Neuronal stem cell (in vitro differentiated cells): ENCODE results near the gene MYO3B.

Experiments used
- DNase-seq: peaks from one replicate; pipeline ENCODE4 v3.0.0-alpha.2; 2013; ENCODE audit warnings: low spot score
- H2AFZ ChIP-seq: one replicate; pipeline ENCODE4 v1.6.1; 2013; ENCODE audit warnings: mild to moderate bottlenecking, low read length, inconsistent platforms
- H2AK5ac ChIP-seq: 2 replicates; pipeline ENCODE4 v1.6.1; 2013; ENCODE audit warnings: low read depth, mild to moderate bottlenecking, inconsistent platforms, low read length, moderate library complexity, mixed read lengths
- H2BK120ac ChIP-seq: 2 replicates; pipeline ENCODE4 v1.6.1; 2013; ENCODE audit warnings: low read depth, mild to moderate bottlenecking, inconsistent platforms, low read length, moderate library complexity, mixed read lengths
- H2BK12ac ChIP-seq: one replicate; pipeline ENCODE4 v1.6.1; 2013; ENCODE audit warnings: low read length, inconsistent platforms
- H2BK15ac ChIP-seq: 2 replicates; pipeline ENCODE4 v1.6.1; 2013; ENCODE audit warnings: mild to moderate bottlenecking, low read length, inconsistent platforms, mixed read lengths
- H2BK5ac ChIP-seq: one replicate; pipeline ENCODE4 v1.6.1; 2013; ENCODE audit warnings: inconsistent platforms, mild to moderate bottlenecking, low read length, moderate library complexity
- H3K14ac ChIP-seq: one replicate; pipeline ENCODE4 v1.6.1; 2013; ENCODE audit warnings: low read length, inconsistent platforms
- H3K18ac ChIP-seq: 2 replicates; pipeline ENCODE4 v1.6.1; 2013; ENCODE audit warnings: low read length, inconsistent platforms
- H3K23ac ChIP-seq: 2 replicates; pipeline ENCODE4 v1.6.1; 2013; ENCODE audit warnings: low read depth, mild to moderate bottlenecking, mixed read lengths, low read length, inconsistent platforms; ENCODE audit not compliant: poor library complexity
- H3K27ac ChIP-seq: replicated peaks from 3 replicates; pipeline ENCODE4 v1.5.1; 2013; ENCODE audit warnings: low read length, inconsistent platforms
- H3K27me3 ChIP-seq, 3 experiments: 2 replicates each; pipeline ENCODE4 v1.6.1; 2013; ENCODE audit warnings: low read length in 3 of 3, mild to moderate bottlenecking in 2 of 3, inconsistent platforms in 1 of 3, low read depth in 1 of 3, mixed read lengths in 1 of 3, moderate library complexity in 1 of 3; ENCODE audit not compliant: control insufficient read depth in 3 of 3, insufficient read depth in 3 of 3
- H3K36me3 ChIP-seq, 2 donors: replicated peaks in 1 of 2; 2 replicates each; pipeline ENCODE4 v1.6.1; 2013; ENCODE audit warnings: low read length in 2 of 2; ENCODE audit not compliant: control insufficient read depth in 2 of 2, insufficient read depth in 2 of 2
- H3K4ac ChIP-seq: 2 replicates; pipeline ENCODE4 v1.6.1; 2013; ENCODE audit warnings: inconsistent platforms, mild to moderate bottlenecking, low read length, moderate library complexity
- H3K4me1 ChIP-seq, 2 donors: 1 replicate in 1 of 2; 2 replicates in 1 of 2; pipeline ENCODE4 v1.6.1; 2013; ENCODE audit warnings: low read length in 2 of 2, low read depth in 1 of 2; ENCODE audit not compliant: control insufficient read depth in 2 of 2, insufficient read depth in 1 of 2
- H3K4me2 ChIP-seq: one replicate; pipeline ENCODE4 v1.6.1; 2013; ENCODE audit warnings: mild to moderate bottlenecking, low read length, inconsistent platforms; ENCODE audit not compliant: insufficient read depth, poor library complexity, severe bottlenecking
- H3K4me3 ChIP-seq, 2 donors: 2 replicates each; pipeline ENCODE4 v1.5.1; 2013; ENCODE audit warnings: low read length in 2 of 2, mild to moderate bottlenecking in 2 of 2, inconsistent platforms in 1 of 2, moderate library complexity in 1 of 2
- H3K79me1 ChIP-seq: one replicate; pipeline ENCODE4 v1.6.1; 2013; ENCODE audit warnings: low read depth, mild to moderate bottlenecking, inconsistent platforms, low read length, moderate library complexity
- H3K9ac ChIP-seq: one replicate; pipeline ENCODE4 v1.6.1; 2013; ENCODE audit warnings: mild to moderate bottlenecking, low read depth, low read length, inconsistent platforms; ENCODE audit not compliant: poor library complexity
- H3K9me3 ChIP-seq, 2 donors: replicated peaks in 1 of 2; 2 replicates each; pipeline versions ENCODE3 to v1.6.1; 2013; ENCODE audit warnings: low read length in 2 of 2, mild to moderate bottlenecking in 2 of 2, inconsistent platforms in 1 of 2, low read depth in 1 of 2, mixed read lengths in 1 of 2, moderate library complexity in 1 of 2; ENCODE audit not compliant: control insufficient read depth in 2 of 2, insufficient read depth in 1 of 2
- H4K8ac ChIP-seq: one replicate; pipeline ENCODE4 v1.6.1; 2013; ENCODE audit warnings: low read depth, mild to moderate bottlenecking, inconsistent platforms, low read length, moderate library complexity
- H4K91ac ChIP-seq: one replicate; pipeline ENCODE4 v1.6.1; 2013; ENCODE audit warnings: low read length, low read depth, mild to moderate bottlenecking, inconsistent platforms; ENCODE audit not compliant: poor library complexity
- WGBS, 2 donors: extraction: QIAGEN DNeasy Blood & Tissue Kit; methylation state at CpG; one replicate each; pipeline ENCODE4 v1.1.7; 2013; ENCODE audit warnings: missing lambda C conversion rate in 2 of 2, mixed read lengths in 1 of 2; ENCODE audit not compliant: insufficient read length in 2 of 2, insufficient replicate concordance in 1 of 2; ENCODE audit errors: extremely low coverage in 2 of 2; 5-methylcytosine and 5-hydroxymethylcytosine counted together

Gene MYO3B

DNA sequence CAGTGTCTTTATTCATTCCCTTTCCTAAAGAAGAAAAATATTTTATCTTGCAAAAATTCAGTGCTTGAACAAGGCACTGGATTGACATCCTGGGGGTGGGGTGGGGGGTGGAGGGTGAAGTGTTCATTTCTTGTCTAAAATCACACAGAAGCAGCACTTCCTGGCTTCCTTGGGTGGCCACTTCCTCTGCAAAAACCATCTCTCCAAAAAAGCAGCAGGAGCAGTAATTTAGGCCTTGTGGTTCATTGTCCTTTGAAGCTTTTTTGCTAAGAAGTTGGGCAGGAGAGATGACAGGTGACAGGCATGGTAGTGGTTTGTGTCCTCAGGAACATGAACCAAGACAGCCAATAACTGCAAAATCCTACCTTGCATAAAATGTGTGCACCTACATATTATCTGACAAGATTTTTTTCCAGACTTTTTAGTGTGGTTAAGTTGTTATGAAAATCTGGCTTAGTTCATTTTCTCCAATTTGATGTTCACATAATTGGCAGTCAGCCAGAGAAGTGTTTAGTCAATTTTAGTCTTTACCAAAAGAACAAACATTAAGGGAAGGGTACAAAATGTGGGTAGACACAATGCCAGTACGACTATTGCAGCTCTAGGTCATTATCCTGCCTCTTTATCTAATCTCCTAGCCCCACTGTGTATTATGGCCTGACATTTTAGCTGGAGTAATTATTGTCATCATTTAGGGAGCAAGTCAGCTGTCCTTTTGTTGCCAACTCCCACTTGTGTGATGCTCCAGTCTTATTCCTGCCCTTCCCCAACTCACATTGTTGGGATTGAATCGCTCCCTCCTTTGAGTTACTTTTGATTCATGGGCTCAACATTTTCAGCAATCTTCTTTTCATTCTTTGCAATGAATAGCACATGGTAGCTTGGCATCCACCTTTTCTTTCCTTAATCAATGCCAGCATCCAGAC is 177.2 kb downstream of the MYO3B start:
- Histone ChIP-seq H3K27ac (peak overlapping the region; percentile 95), H3K4ac (no peak overlapping the region), H2BK5ac (no peak overlapping the region), H3K4me2 (peak overlapping the region; percentile 19), H4K8ac (no peak overlapping the region), H4K91ac (no peak overlapping the region), H2BK15ac (no peak overlapping the region), H2AFZ (peak overlapping the region; percentile 51), H3K36me3 (no peaks in the 10 kb centered on the region), H3K4me1 (peaks cover 9 to 22% of the 10 kb centered on the region in 2 donors), H2BK12ac (no peak overlapping the region), H3K18ac (no peak overlapping the region), H3K4me3 (no peak overlapping the region), H3K23ac (no peak overlapping the region), H3K27me3 (no peaks in the 10 kb centered on the region), H3K14ac (no peak overlapping the region), H3K79me1 (no peaks in the 10 kb centered on the region), H2BK120ac (no peak overlapping the region), H2AK5ac (no peak overlapping the region), H3K9ac (no peak overlapping the region), H3K9me3 (no peaks in the 10 kb centered on the region)
- DNase-seq, result peak; percentile 51
- WGBS, 2 donors, result no CpG with 5 or more reads among the region's 2 CpGs

DNA sequence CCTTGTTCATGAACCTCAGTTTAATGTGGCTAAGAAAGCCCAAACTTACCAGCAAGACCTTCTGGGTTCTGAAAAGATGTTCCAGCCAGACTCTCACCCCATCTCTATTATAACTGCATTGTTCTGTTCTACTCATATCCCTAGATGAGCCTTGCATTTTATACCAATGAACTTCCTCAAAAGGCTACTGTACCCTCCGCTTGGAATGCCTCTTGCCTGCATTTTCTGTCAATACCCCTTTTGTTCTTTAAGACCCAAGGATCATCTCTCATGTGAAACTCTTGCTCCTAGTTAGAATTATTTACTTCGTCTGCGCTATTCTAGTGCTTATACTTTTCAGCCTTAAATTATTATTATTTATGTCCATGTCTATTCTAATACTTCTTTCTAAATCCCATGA is 181.5 kb downstream of the MYO3B start:
- peaks cover 7 to 35% of the 10 kb centered on the region in 2 donors for H3K4me1 ChIP-seq

DNA sequence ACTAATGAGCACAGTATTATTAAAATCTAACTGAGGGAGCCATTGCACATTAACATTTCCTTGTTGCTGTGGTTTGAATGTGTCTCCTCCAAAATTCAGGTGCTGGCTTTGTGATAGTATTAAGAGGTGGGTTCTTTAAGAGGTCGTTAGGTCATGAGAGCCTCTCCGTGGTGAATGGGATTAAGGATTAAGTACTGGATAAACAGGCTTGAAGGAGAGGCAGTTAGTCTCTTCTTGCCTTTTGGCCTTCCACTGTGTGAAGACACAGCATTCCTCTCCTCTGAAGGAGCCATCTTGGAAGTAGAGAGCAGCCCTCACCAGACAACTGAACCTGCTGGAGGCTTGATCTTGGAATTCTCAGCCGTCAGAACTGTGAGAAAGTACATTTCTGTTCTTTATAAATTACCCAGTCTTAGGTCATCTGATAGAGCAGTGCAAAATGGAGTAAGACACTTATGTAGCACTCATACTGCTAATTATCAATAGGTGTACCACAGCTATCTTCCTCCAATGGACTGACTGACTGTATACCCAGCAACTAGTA is 182.7 kb downstream of the MYO3B start:
- Histone ChIP-seq H3K4ac (no peak overlapping the region), H4K91ac (no peak overlapping the region), H2AK5ac (no peak overlapping the region), H3K14ac (no peak overlapping the region), H2BK120ac (peak overlapping the region; percentile 93), H3K79me1 (no peaks in the 10 kb centered on the region), H2BK12ac (no peak overlapping the region), H2BK15ac (no peak overlapping the region), H2AFZ (no peak overlapping the region), H3K36me3 (no peaks in the 10 kb centered on the region), H3K27me3 (peaks cover 0 to 9% (median 0%) of the 10 kb centered on the region in 3 experiments), H3K4me3 (no peak overlapping the region), H3K9me3 (no peaks in the 10 kb centered on the region), H3K23ac (no peak overlapping the region), H3K27ac (peak overlapping the region; percentile 99), H3K4me2 (peak overlapping the region; percentile 50), H3K9ac (no peak overlapping the region), H3K4me1 (peaks cover 4 to 33% of the 10 kb centered on the region in 2 donors), H4K8ac (no peak overlapping the region), H2BK5ac (no peak overlapping the region), H3K18ac (no peak overlapping the region)
- no CpG with 5 or more reads among the region's 3 CpGs for WGBS, 2 donors
- DNase-seq, result peak; percentile 63

More for the DNA sequence above, 181.5 kb downstream of the MYO3B start:
- no peaks in the 10 kb centered on the region for H3K9me3 ChIP-seq
- no peak overlapping the region for H3K9ac ChIP-seq
- no peak overlapping the region for H2AFZ ChIP-seq
- H3K36me3 ChIP-seq, result no peaks in the 10 kb centered on the region
- no peak overlapping the region for H3K4me2 ChIP-seq
- no peak overlapping the region for H2AK5ac ChIP-seq
- no peak overlapping the region for H2BK5ac ChIP-seq
- no peak overlapping the region for H3K23ac ChIP-seq
- H2BK15ac ChIP-seq, result no peak overlapping the region
- no peaks in the 10 kb centered on the region for H3K79me1 ChIP-seq
- no CpG with 5 or more reads among the region's 3 CpGs for WGBS, 2 donors
- DNase-seq, result no peak
- no peak overlapping the region for H3K14ac ChIP-seq
- H2BK12ac ChIP-seq, result no peak overlapping the region
- H3K18ac ChIP-seq, result no peak overlapping the region
- H3K4ac ChIP-seq, result no peak overlapping the region
- H3K27ac ChIP-seq, result no peak overlapping the region
- no peak overlapping the region for H4K8ac ChIP-seq
- no peak overlapping the region for H2BK120ac ChIP-seq
- no peak overlapping the region for H3K4me3 ChIP-seq
- H3K27me3 ChIP-seq, result peaks cover 0 to 9% (median 0%) of the 10 kb centered on the region in 3 experiments
- no peak overlapping the region for H4K91ac ChIP-seq
